ENCODE results near the gene TBK1. TPM values are rescaled to one million over a fixed set of nuclear protein-coding genes. Genes with fewer than 3 reads are reported as not detected.

The TBK1 gene
- total RNA-seq, 4 donors from 2014 or later = 27.7 to 60.5 (median 38.6) TPM

DNA sequence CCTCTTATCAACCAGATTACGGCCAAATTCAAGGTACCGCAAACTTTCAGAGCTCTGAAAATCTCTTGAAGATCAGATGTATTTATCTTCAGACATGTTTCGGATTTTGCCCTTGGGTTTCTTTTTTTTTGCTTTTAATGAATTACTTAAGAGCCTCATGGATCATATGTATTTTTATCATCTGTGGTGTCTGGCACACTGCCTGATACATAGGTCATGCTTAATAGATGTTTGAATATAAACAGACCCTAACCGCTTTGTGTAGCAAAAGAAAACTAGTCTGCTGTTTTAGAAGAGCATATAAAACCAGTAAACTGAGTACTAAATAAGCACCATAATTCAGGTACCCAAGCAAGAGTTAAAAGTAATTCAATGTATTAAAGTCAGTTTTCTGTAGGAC, 20.1 kb upstream of the TBK1 start:
- TF ChIP-seq, protein P1, sequence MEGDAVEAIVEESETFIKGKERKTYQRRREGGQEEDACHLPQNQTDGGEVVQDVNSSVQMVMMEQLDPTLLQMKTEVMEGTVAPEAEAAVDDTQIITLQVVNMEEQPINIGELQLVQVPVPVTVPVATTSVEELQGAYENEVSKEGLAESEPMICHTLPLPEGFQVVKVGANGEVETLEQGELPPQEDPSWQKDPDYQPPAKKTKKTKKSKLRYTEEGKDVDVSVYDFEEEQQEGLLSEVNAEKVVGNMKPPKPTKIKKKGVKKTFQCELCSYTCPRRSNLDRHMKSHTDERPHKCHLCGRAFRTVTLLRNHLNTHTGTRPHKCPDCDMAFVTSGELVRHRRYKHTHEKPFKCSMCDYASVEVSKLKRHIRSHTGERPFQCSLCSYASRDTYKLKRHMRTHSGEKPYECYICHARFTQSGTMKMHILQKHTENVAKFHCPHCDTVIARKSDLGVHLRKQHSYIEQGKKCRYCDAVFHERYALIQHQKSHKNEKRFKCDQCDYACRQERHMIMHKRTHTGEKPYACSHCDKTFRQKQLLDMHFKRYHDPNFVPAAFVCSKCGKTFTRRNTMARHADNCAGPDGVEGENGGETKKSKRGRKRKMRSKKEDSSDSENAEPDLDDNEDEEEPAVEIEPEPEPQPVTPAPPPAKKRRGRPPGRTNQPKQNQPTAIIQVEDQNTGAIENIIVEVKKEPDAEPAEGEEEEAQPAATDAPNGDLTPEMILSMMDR (IDR thresholded peaks at IDR 0.05; ENCODE audit: low read depth) = no peak

DNA sequence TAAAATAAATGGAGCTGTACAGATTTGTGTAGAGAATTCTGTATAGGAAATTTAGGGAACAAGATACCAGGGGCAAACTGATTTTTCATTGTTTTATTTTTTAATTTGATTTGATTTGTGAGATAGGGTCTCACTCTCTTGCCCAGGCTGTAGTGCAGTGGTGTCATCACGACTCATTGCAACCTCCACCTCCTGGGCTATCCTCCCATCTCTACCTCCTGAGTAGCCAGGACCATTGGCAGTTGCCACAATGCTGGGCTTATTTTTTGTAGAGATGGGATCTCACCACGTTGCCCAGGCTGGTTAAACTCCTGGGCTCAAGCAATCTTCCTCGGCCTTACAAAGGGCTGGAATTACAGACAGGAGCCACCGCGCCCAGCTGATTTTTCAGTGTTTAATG, 18.0 kb upstream of the TBK1 start:
- TF ChIP-seq, protein P1 (IDR thresholded peaks at IDR 0.05; ENCODE audit: low read depth) = no peak

DNA sequence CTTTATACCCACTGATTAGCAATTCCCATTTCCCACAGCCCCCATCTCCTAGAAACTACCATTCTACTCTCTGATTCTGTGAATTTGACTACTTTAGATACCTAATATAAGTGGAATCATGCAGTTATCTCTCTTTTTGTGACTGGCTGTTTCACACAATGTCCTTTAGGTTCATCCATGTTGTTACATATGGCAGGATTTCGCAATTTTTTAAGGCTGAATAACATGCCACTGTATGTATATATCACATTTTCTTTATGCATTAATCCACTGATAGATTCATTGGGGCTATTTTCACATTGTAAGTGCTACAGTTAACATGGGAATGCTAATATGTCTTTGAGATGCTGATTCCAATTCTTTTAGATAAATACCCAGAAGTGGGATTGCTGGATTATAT, 11.8 kb upstream of the TBK1 start:
- TF ChIP-seq, protein P1 (IDR thresholded peaks at IDR 0.05; ENCODE audit: low read depth) = no peak

DNA sequence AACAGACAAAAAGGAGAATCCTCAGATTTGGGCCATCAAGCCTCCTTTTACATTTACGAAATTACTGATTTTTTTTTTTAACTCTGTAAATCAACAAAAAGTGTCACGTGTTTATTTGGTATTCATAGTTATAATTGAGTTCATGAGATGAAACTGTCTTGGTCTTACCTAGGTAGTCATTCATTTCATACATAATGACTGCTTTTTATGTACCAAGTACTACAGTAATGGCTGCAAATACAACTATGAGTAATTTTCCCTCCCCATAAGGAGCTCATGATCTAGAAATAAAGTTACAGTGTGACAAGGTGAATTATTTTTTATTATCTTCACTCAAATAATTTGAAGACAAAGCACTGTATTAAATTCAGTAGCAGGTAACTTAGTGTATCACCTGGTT, 6.4 kb upstream of the TBK1 start:
- TF ChIP-seq, protein P1 (IDR thresholded peaks at IDR 0.05; ENCODE audit: low read depth) = no peak

DNA sequence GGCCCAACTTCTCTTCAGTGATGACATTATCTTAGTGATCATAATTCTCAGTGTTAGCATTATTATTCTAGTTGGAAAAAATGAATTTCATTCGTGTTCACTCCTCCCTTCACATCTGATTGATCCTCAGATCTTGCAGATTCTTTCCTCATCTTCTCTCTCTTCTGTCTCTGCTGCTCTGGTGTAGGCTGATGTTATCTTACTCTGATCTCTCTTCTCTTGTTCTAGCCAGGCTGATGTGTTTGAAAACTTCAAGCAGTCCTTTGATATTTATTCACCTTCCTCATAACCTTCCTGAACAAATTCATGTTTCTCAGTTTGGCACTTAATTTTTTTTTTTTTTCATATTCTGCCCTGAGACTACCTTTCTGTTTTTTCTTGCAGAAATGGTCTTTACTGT, 5.6 kb upstream of the TBK1 start:
- TF ChIP-seq, protein P1 (IDR thresholded peaks at IDR 0.05; ENCODE audit: low read depth) = no peak

DNA sequence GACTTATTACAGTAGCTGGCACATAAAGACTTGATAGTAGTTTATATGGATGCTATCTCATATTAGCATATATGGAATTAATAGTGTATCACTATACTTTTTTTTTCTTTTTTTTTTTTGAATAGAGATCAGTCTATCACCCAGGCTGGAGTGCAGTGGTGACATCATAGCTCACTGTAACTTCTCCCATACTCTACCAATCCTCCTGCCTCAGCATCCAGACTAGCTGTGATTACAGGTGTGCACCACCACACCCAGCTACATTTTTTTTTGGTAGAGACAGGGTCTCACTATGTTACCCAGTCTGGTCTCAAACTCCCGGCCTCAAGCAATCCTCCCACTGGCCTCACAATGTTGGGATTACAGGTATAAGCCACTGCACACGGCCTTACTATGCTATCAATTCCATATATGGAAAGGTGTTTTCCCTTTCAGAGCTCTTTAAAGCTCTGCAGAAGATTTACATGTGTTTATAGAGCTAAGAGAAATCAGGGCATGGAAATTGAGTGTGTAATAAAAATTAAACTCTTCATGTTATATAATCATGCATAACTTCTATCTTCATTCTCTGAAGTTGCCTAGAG, 1.8 kb upstream of the TBK1 start:
- TF ChIP-seq, protein P1 (IDR thresholded peaks at IDR 0.05; ENCODE audit: low read depth) = no peak

DNA sequence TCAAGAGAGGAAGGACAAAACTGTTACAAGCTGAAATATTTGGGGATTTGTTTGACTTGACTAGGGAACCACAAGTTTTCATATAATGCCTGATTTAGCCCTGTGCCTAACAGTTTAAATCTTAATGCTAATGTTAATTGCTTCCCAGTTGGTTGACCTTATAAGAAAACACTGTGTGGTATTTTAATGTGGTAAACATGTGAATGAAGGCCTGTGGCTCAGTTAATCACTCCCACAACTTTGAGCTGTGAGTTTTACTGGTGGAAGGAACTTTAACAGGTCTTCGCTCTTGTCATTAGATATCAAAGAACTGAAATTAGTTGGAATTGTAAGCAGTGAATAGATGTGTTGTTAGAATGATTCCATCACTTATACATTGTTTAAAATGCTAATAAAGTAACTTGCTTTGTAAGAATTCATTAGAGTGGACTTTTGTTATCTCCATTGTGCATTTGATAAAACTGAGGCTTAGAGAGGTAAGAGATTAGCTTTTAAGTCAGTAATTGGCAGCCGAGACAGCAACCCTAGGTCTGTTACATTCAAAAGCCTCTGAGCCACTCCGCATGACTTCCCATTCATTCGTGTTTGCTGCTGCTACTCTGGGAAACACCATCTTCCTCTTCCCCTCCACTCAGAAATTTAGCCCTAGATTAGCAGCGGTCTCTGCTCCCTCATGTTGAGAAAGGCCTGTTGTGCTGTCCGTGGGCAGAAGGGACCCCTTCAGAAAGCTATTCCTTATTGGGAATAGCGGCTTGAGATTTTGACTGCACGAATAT, 1.0 kb upstream of the TBK1 start:
- TF ChIP-seq, protein P1 (IDR thresholded peaks at IDR 0.05; ENCODE audit: low read depth) = no peak
